Measurements from ENCODE around the gene NDUFA1. TPM values are rescaled to one million over a fixed set of nuclear protein-coding genes. Genes with fewer than 3 reads are reported as not detected.
A peak's percentile ranks its signal among the peaks of the same experiment; 100 is the strongest.
"Not testable (repeated sequence)": the region's sequence is repeated elsewhere in the genome, so short reads cannot be mapped to it uniquely, and the experiment has no call there.

Gene NDUFA1
- 100 to 1,000 TPM in 6 of 10 donors, 10 to 100 TPM in 4; 81.4 to 126 (median 101) TPM for polyA plus RNA-seq (ENCODE audit: insufficient read length in 10 of 10)
- long read RNA-seq, donor 1, transcript NDUFA1-201 (3 exons, 766 nt) = major isoform, 242 of 255 reads
- long read RNA-seq, donor 1, partial matches to known transcripts = 13 of 255 reads
- long read RNA-seq, donor 1, other reads (novel, unspliced or antisense) = 0 of 255 reads
- long read RNA-seq, donor 2, transcript NDUFA1-201 (3 exons, 766 nt) = major isoform, 177 of 182 reads
- long read RNA-seq, donor 2, partial matches to known transcripts = 5 of 182 reads
- long read RNA-seq, donor 2, other reads (novel, unspliced or antisense) = 0 of 182 reads
- long read RNA-seq, donor 3 = 0 reads
- long read RNA-seq, donor 4, transcript NDUFA1-201 (3 exons, 766 nt) = major isoform, 167 of 167 reads
- long read RNA-seq, donor 4, partial matches to known transcripts = 0 of 167 reads
- long read RNA-seq, donor 4, other reads (novel, unspliced or antisense) = 0 of 167 reads
- long read RNA-seq, donor 5, transcript NDUFA1-201 (3 exons, 766 nt) = major isoform, 280 of 300 reads
- long read RNA-seq, donor 5, partial matches to known transcripts = 20 of 300 reads
- long read RNA-seq, donor 5, other reads (novel, unspliced or antisense) = 0 of 300 reads
- long read RNA-seq, donor 6, transcript NDUFA1-201 (3 exons, 766 nt) = major isoform, 245 of 250 reads
- long read RNA-seq, donor 6, partial matches to known transcripts = 5 of 250 reads
- long read RNA-seq, donor 6, other reads (novel, unspliced or antisense) = 0 of 250 reads
- long read RNA-seq, donor 7, transcript NDUFA1-201 (3 exons, 766 nt) = major isoform, 143 of 148 reads
- long read RNA-seq, donor 7, partial matches to known transcripts = 5 of 148 reads
- long read RNA-seq, donor 7, other reads (novel, unspliced or antisense) = 0 of 148 reads
- long read RNA-seq, donor 8, transcript NDUFA1-201 (3 exons, 766 nt) = major isoform, 141 of 152 reads
- long read RNA-seq, donor 8, partial matches to known transcripts = 11 of 152 reads
- long read RNA-seq, donor 8, other reads (novel, unspliced or antisense) = 0 of 152 reads
- long read RNA-seq, donor 9, transcript NDUFA1-201 (3 exons, 766 nt) = major isoform, 30 of 30 reads
- long read RNA-seq, donor 9, partial matches to known transcripts = 0 of 30 reads
- long read RNA-seq, donor 9, other reads (novel, unspliced or antisense) = 0 of 30 reads

GRCh38 chrX:119871599-119872395 lies at the start of gene NDUFA1, which contains the start of gene RNF113A:
Gene NDUFA1 (plus strand): TSS chrX:119871832. CDS start chrX:119871912, 80 bp downstream.
Gene RNF113A (minus strand): TSS chrX:119871733. CDS start chrX:119871613, 120 bp downstream.
- peak; percentile 77 to 92 (median 87) for DNase-seq

GRCh38 chrX:119824221-119824620 lies 47.4 kb upstream of the NDUFA1 start:
- not testable (repeated sequence) for DNase-seq

- no peak for DNase-seq
Measured at GRCh38 chrX:119826399-119826959, 45.2 kb upstream of the NDUFA1 start.

GRCh38 chrX:119828446-119828845 lies 43.2 kb upstream of the NDUFA1 start:
- DNase-seq = no peak

- DNase-seq = no peak
Measured at GRCh38 chrX:119833905-119834304, 37.7 kb upstream of the NDUFA1 start.

- peak; percentile 89 to 96 (median 94) for DNase-seq
Measured at GRCh38 chrX:119852382-119853353, 19.0 kb upstream of the NDUFA1 start, which contains the start of gene UPF3B. Gene UPF3B (minus strand): TSS chrX:119852963. CDS start chrX:119852928, 35 bp downstream.

GRCh38 chrX:119853444-119853843 lies 18.2 kb upstream of the NDUFA1 start:
- DNase-seq = peak in 1 of 3 donors; percentile 17

- peak in 1 of 3 donors; percentile 27 for DNase-seq
Measured at GRCh38 chrX:119870626-119871131, 953 bp upstream of the NDUFA1 start.

- DNase-seq = no peak
Measured at GRCh38 chrX:119871245-119871598, 410 bp upstream of the NDUFA1 start.

- DNase-seq = no peak
Measured at GRCh38 chrX:119878740-119879139, 7.1 kb downstream of the NDUFA1 start.

- DNase-seq = no peak
Measured at GRCh38 chrX:119880076-119880475, 8.4 kb downstream of the NDUFA1 start.

- peak; percentile 22 to 54 (median 33) for DNase-seq
Measured at GRCh38 chrX:119880552-119881437, 9.2 kb downstream of the NDUFA1 start.

- no peak for DNase-seq
Measured at GRCh38 chrX:119885554-119886428, 14.2 kb downstream of the NDUFA1 start.

GRCh38 chrX:119887721-119888425 lies 16.2 kb downstream of the NDUFA1 start:
- peak; percentile 10 to 49 (median 28) for DNase-seq

GRCh38 chrX:119890626-119891025 lies 19.0 kb downstream of the NDUFA1 start:
- not testable (repeated sequence) for DNase-seq
